OCI-LY7 (cell line): Measurements from ENCODE around the gene DOK7. TPM values are rescaled to one million over a fixed set of nuclear protein-coding genes. Genes with fewer than 3 reads are reported as not detected.

ENCODE experiments used
- BruUV-seq: library from RNA; stranded (reverse); fragments of 400-500 nt; replicated peaks from 2 replicates; lab custom pipeline; 2021; lab: Mats Ljungman, UMichigan
- CTCF ChIA-PET: fragments of 300-600 bp; sonication (Branson Sonifier 250); formaldehyde crosslinking; loops from one replicate; lab custom pipeline; 2022; ENCODE audit warnings: antibody characterized with exemption; ENCODE audit not compliant: unreplicated experiment; lab: Charles Lee
- POLR2A ChIA-PET: fragments of 300-600 bp; sonication (Branson Sonifier 250); formaldehyde crosslinking; loops from one replicate; lab custom pipeline; 2022; ENCODE audit warnings: antibody characterized with exemption; lab: Charles Lee
- DNase-seq: peaks from one replicate; pipeline ENCODE4 v3.0.0-alpha.2; 2015; ENCODE audit warnings: low spot score
- H2AFZ ChIP-seq: fragments of 200-600 bp; sonication (generic), shearing (Covaris generic); 2 replicates; pipeline ENCODE4 v1.6.1; 2014; ENCODE audit warnings: mild to moderate bottlenecking, antibody characterized with exemption, low read length, moderate library complexity
- H3K27ac ChIP-seq: fragments of 200-600 bp; sonication (generic); 2 replicates; pipeline ENCODE4 v1.5.1; 2014; ENCODE audit warnings: mixed run types, low read depth, mild to moderate bottlenecking, moderate library complexity, low read length, inconsistent platforms; ENCODE audit not compliant: poor library complexity, severe bottlenecking
- H3K36me3 ChIP-seq: fragments of 200-600 bp; sonication (generic); 2 replicates; pipeline ENCODE4 v1.6.1; 2014; ENCODE audit warnings: mild to moderate bottlenecking, antibody characterized with exemption, low read length, moderate library complexity, mixed read lengths; ENCODE audit not compliant: insufficient read depth
- H3K4me1 ChIP-seq: fragments of 200-600 bp; sonication (generic); 2 replicates; pipeline ENCODE4 v1.5.1; 2014; ENCODE audit warnings: mild to moderate bottlenecking, low read length; ENCODE audit not compliant: insufficient read depth, poor library complexity, severe bottlenecking
- H3K4me2 ChIP-seq: fragments of 200-600 bp; sonication (generic); 2 replicates; pipeline ENCODE4 v1.6.1; 2014; ENCODE audit warnings: mild to moderate bottlenecking, low read length
- H3K4me3 ChIP-seq: fragments of 200-600 bp; sonication (generic); 2 replicates; pipeline ENCODE4 v1.5.1; 2014; ENCODE audit warnings: mild to moderate bottlenecking, low read depth, low read length; ENCODE audit not compliant: poor library complexity, severe bottlenecking
- H3K79me2 ChIP-seq: fragments of 200-600 bp; sonication (generic); 2 replicates; pipeline ENCODE4 v1.6.1; 2016; ENCODE audit warnings: low read depth, mild to moderate bottlenecking, low read length, moderate library complexity, mixed read lengths; ENCODE audit not compliant: insufficient read depth
- H3K9me2 ChIP-seq: fragments of 200-600 bp; sonication (generic); 2 replicates; pipeline ENCODE4 v1.6.1; 2016; ENCODE audit warnings: mild to moderate bottlenecking, low read length, mixed read lengths; ENCODE audit not compliant: insufficient read depth
- H3K9me3 ChIP-seq: fragments of 200-600 bp; sonication (generic); 2 replicates; pipeline ENCODE4 v1.6.1; 2014; ENCODE audit warnings: mild to moderate bottlenecking, mixed run types, low read length, mixed read lengths
- H4K20me1 ChIP-seq: fragments of 200-600 bp; sonication (generic); 2 replicates; pipeline ENCODE4 v1.6.1; 2014; ENCODE audit warnings: mild to moderate bottlenecking, antibody characterized with exemption, low read length, moderate library complexity, mixed read lengths; ENCODE audit not compliant: insufficient read depth
- CTCF ChIP-seq: fragments of 200-600 bp; sonication (generic); conservative IDR thresholded peaks from 2 replicates; pipeline ENCODE4 v1.5.1; 2014; ENCODE audit warnings: mild to moderate bottlenecking, antibody characterized with exemption, low read length, moderate library complexity, mixed read lengths
- EZH2phosphoT487 ChIP-seq: fragments of 200-600 bp; sonication (generic); IDR thresholded peaks from 2 replicates; pipeline ENCODE4 v1.6.1; 2018; ENCODE audit warnings: low read depth, borderline replicate concordance, mild to moderate bottlenecking, mixed run types, antibody characterized with exemption, low read length, moderate library complexity, mixed read lengths
- intact Hi-C: fragments of 100-400 bp; cut with micrococcal nuclease; formaldehyde crosslinking; loops from one replicate; pipeline ENCODE4 v1.10.0; 2022; ENCODE audit not compliant: unreplicated experiment
- total RNA-seq, 2 experiments: library from RNA; depleted of rRNA in 1 of 2; stranded (reverse); fragments of >200 nt in 1 of 2; shearing (Covaris generic) in 1 of 2; gene quantifications; 2 replicates each; pipeline ENCODE4 v1.2.3, GENCODE V29; 2014 to 2022

The DOK7 gene
- total RNA-seq, 2 experiments from 2014 or later: 1.5 TPM; not detected in 1

GRCh38 chr4:3469386-3470243, 6.5 kb downstream of the DOK7 start:
- no peaks in the 10 kb centered on the region for H3K9me2 ChIP-seq
- POLR2A ChIA-PET: no interaction called here
- 0 out of 2 replicates have a peak, but pooled peaks cover 3% of the 10 kb centered on the region for H3K9me3 ChIP-seq
- no peaks in the 10 kb centered on the region for H3K4me1 ChIP-seq
- no peaks in the 10 kb centered on the region for H4K20me1 ChIP-seq
- DNase-seq: no peak
- TF ChIP-seq EZH2phosphoT487 (no peak), CTCF (no peak)
- CTCF ChIA-PET: no interaction called here
- H2AFZ ChIP-seq: no peak overlapping the region
- no peak overlapping the region for H3K4me3 ChIP-seq
- H3K36me3 ChIP-seq: no peaks in the 10 kb centered on the region
- no peak overlapping the region for H3K4me2 ChIP-seq
- H3K79me2 ChIP-seq: no peaks in the 10 kb centered on the region
- intact Hi-C loops: no loop called here
- no TSS peak for BruUV-seq
- no peak overlapping the region for H3K27ac ChIP-seq

- CTCF ChIA-PET: no interaction called here
- Histone ChIP-seq H3K36me3 (no peaks in the 10 kb centered on the region), H3K9me2 (no peaks in the 10 kb centered on the region), H4K20me1 (no peaks in the 10 kb centered on the region), H3K79me2 (no peaks in the 10 kb centered on the region), H3K4me2 (no peak overlapping the region), H3K27ac (no peak overlapping the region), H3K9me3 (0 out of 2 replicates have a peak, but pooled peaks cover 3% of the 10 kb centered on the region), H2AFZ (no peak overlapping the region), H3K4me3 (no peak overlapping the region), H3K4me1 (no peaks in the 10 kb centered on the region)
- POLR2A ChIA-PET: no interaction called here
- intact Hi-C loops: no loop called here
- no TSS peak for BruUV-seq
- TF ChIP-seq EZH2phosphoT487: no peak
- TF ChIP-seq CTCF: no peak
- DNase-seq: no peak
Observed at GRCh38 chr4:3470244-3471097, 7.4 kb downstream of the DOK7 start.
